Measurements from ENCODE around the gene TBL1X.

The TBL1X gene

DNA sequence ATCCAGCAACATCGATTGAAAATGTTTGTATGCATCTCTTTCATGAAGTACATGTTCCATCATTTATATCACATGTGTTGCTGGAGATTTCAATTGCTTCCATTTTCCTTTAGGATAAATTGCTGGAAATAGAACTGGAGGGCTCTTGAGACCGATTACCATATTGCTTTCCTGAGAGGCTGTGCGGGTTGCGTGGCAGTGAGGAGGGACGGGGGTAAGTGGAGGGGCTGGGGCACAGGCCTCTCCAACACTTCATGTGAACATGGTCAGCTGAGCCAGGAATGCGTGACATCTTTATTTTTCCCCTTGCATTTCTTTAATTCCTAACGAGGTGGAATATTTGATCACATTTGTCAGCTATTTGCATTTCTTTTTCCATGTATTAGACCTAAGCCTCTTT is 144.6 kb downstream of the TBL1X start:
- H3K9me3 ChIP-seq (ENCODE audit: control insufficient read depth, low read length): no peaks in the 10 kb centered on the region
- no peak overlapping the region for H3K4me2 ChIP-seq (ENCODE audit: low read length)
- H3K4me3 ChIP-seq (ENCODE audit: low read depth, low read length): no peak overlapping the region
- H3K4me1 ChIP-seq: no peaks in the 10 kb centered on the region
- H2AFZ ChIP-seq: no peak overlapping the region
- H3K79me2 ChIP-seq: no peaks in the 10 kb centered on the region
- TF ChIP-seq, protein P1, sequence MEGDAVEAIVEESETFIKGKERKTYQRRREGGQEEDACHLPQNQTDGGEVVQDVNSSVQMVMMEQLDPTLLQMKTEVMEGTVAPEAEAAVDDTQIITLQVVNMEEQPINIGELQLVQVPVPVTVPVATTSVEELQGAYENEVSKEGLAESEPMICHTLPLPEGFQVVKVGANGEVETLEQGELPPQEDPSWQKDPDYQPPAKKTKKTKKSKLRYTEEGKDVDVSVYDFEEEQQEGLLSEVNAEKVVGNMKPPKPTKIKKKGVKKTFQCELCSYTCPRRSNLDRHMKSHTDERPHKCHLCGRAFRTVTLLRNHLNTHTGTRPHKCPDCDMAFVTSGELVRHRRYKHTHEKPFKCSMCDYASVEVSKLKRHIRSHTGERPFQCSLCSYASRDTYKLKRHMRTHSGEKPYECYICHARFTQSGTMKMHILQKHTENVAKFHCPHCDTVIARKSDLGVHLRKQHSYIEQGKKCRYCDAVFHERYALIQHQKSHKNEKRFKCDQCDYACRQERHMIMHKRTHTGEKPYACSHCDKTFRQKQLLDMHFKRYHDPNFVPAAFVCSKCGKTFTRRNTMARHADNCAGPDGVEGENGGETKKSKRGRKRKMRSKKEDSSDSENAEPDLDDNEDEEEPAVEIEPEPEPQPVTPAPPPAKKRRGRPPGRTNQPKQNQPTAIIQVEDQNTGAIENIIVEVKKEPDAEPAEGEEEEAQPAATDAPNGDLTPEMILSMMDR (IDR thresholded peaks at IDR 0.05): no peak
- H3K27ac ChIP-seq: no peak overlapping the region
- no peaks in the 10 kb centered on the region for H3K36me3 ChIP-seq (ENCODE audit: control insufficient read depth, insufficient read depth, low read length)
- H3K9ac ChIP-seq: no peak overlapping the region
- no peaks in the 10 kb centered on the region for H3K27me3 ChIP-seq (ENCODE audit: control insufficient read depth, insufficient read depth, low read length)

DNA sequence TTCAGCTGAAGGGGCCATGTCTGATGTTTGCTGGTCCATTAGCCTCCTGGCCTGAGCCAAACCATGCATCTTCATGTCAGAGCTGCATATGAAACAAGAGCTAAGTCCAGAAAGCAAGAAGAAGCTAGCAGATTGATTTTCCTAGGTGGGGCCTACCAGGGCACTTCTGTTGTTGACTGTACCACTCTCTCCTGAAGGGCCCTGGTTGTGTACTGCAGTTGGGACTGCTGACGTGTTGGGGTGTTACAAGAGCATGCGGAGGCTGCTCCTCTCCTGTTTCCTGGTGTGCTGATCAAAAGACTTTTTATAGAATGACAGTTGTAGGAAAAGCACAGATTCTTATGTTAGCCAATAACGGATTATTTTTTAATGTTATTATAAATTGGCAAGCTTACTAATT is 145.1 kb downstream of the TBL1X start:
- Histone ChIP-seq H3K27ac (no peak overlapping the region), H3K27me3 (ENCODE audit: control insufficient read depth, insufficient read depth, low read length) (no peaks in the 10 kb centered on the region), H3K4me2 (ENCODE audit: low read length) (no peak overlapping the region), H3K4me3 (ENCODE audit: low read depth, low read length) (no peak overlapping the region), H3K9ac (no peak overlapping the region), H3K79me2 (no peaks in the 10 kb centered on the region), H3K9me3 (ENCODE audit: control insufficient read depth, low read length) (no peaks in the 10 kb centered on the region), H3K4me1 (no peaks in the 10 kb centered on the region), H3K36me3 (ENCODE audit: control insufficient read depth, insufficient read depth, low read length) (no peaks in the 10 kb centered on the region), H2AFZ (no peak overlapping the region)
- TF ChIP-seq, protein P1 (IDR thresholded peaks at IDR 0.05): no peak

GRCh38 chrX:9610771-9611392 is 146.0 kb downstream of the TBL1X start:
- H2AFZ ChIP-seq: no peak overlapping the region
- TF ChIP-seq, protein P1 (IDR thresholded peaks at IDR 0.05): no peak
- H3K4me1 ChIP-seq: no peaks in the 10 kb centered on the region
- H3K9me3 ChIP-seq (ENCODE audit: control insufficient read depth, low read length): no peaks in the 10 kb centered on the region
- H3K4me3 ChIP-seq (ENCODE audit: low read depth, low read length): no peak overlapping the region
- H3K27ac ChIP-seq: no peak overlapping the region
- no peaks in the 10 kb centered on the region for H3K36me3 ChIP-seq (ENCODE audit: control insufficient read depth, insufficient read depth, low read length)
- H3K79me2 ChIP-seq: no peaks in the 10 kb centered on the region
- no peak overlapping the region for H3K4me2 ChIP-seq (ENCODE audit: low read length)
- H3K9ac ChIP-seq: no peak overlapping the region
- H3K27me3 ChIP-seq (ENCODE audit: control insufficient read depth, insufficient read depth, low read length): no peaks in the 10 kb centered on the region

DNA sequence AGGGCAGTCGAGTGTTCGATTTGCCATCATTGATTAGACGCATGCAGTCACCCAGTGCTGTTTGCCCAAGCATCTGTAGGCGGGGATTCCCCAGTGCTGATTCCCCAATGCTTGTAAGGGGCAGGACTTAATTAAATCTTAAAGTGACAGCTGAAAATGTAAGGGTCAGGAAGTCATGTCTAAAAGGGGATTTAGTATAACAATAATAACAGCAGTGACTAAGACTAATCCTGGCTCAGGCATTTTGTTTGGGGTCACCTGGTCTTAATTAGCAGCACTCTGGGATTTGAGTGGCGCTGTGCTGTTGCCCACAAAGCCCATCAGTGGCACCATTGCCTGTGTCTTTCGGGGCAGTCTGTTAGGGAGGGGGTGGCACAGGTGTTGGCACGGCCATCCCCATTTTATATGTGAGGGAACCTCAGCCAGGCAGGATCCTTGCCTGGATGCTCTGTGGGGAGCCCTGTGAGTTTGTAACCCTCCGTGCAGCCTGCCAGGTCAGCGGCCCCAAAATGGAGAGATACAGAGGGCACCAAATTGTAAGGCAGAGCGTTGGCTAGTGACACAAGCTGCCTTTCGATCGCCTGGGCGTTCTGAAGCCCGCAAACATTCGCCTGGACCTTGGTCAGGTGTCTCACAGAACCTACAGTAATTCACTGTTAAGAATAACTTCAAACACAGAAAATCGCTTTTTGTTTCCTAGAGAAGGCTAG is 146.7 kb downstream of the TBL1X start:
- Histone ChIP-seq H3K4me2 (ENCODE audit: low read length) (no peak overlapping the region), H3K9me3 (ENCODE audit: control insufficient read depth, low read length) (no peaks in the 10 kb centered on the region), H2AFZ (no peak overlapping the region), H3K4me3 (ENCODE audit: low read depth, low read length) (no peak overlapping the region), H3K27me3 (ENCODE audit: control insufficient read depth, insufficient read depth, low read length) (no peaks in the 10 kb centered on the region), H3K9ac (no peak overlapping the region), H3K36me3 (ENCODE audit: control insufficient read depth, insufficient read depth, low read length) (no peaks in the 10 kb centered on the region), H3K79me2 (no peaks in the 10 kb centered on the region), H3K27ac (no peak overlapping the region), H3K4me1 (no peaks in the 10 kb centered on the region)
- TF ChIP-seq, protein P1 (IDR thresholded peaks at IDR 0.05): no peak

DNA sequence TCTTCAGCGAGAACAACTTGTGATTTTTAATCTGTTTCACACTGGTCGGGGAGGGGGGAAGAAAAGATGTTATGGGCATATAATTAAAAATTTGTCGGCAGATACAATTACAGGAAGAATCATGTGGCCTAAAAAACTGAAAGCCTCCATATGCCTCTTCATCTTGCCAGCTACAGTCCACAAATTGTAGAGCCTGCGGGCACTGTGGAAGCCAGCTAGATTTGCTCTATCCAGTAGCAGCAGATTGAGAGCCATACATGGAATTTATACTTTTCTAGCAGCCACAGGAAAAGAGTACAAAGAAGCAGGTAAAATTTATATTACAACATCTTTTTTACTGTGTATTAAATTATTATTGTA is 147.3 kb downstream of the TBL1X start:
- no peaks in the 10 kb centered on the region for H3K4me1 ChIP-seq
- H3K9ac ChIP-seq: no peak overlapping the region
- H2AFZ ChIP-seq: no peak overlapping the region
- no peaks in the 10 kb centered on the region for H3K36me3 ChIP-seq (ENCODE audit: control insufficient read depth, insufficient read depth, low read length)
- no peak overlapping the region for H3K27ac ChIP-seq
- no peak overlapping the region for H3K4me2 ChIP-seq (ENCODE audit: low read length)
- no peaks in the 10 kb centered on the region for H3K9me3 ChIP-seq (ENCODE audit: control insufficient read depth, low read length)
- H3K4me3 ChIP-seq (ENCODE audit: low read depth, low read length): no peak overlapping the region
- H3K27me3 ChIP-seq (ENCODE audit: control insufficient read depth, insufficient read depth, low read length): no peaks in the 10 kb centered on the region
- TF ChIP-seq, protein P1 (IDR thresholded peaks at IDR 0.05): no peak
- H3K79me2 ChIP-seq: no peaks in the 10 kb centered on the region
